SH-SY5Y (cell line): ENCODE measurements around the gene MTHFSD.

Experiments
- GATA2 ChIP-seq: IDR thresholded peaks from 2 replicates; pipeline ENCODE4 v1.6.1; 2011; ENCODE audit warnings: mild to moderate bottlenecking, low read depth, low read length
- GATA3 ChIP-seq: IDR thresholded peaks from 2 replicates; pipeline ENCODE4 v1.6.1; 2011; ENCODE audit warnings: low read depth, mild to moderate bottlenecking, low read length, moderate library complexity

DNA sequence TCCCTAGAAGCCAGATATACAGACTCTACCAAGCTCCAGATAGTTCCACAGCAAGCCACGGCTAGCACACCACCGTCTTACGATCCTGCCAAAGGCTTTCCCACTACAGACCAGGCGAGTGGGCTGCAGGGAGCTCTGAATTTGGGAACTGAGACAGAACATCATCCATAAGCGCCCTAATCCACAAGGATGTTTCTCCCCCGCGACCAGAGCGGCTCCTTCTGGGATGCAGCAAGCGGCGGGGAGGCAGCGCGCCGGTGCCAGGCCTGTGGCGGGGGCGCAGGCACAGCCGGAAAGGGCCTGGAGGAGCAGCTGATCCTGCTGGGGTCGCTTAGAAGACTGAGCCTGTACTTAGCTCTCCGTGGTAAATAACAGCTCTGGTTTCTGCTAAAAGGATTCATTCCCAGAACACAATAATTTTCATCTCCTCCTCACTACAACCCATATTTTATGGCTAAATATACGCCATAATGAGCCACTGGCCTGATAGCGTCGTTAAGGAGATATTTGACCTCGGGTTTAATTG, 60.9 kb downstream of the MTHFSD start:
- TF ChIP-seq GATA3 (no peak), GATA2 (no peak)
